Duodenal mucosa (tissue), 2 donors: ENCODE data around the gene CRIP2.

Experiments used
- H3K27ac ChIP-seq: one replicate; pipeline ENCODE4 v1.7.0; 2013; ENCODE audit warnings: low read depth, low read length
- H3K27me3 ChIP-seq, 2 donors: one replicate each; pipeline ENCODE4 v1.7.0; 2013; ENCODE audit warnings: low read length in 2 of 2, control low read depth in 1 of 2; ENCODE audit not compliant: insufficient read depth in 2 of 2, control insufficient read depth in 1 of 2
- H3K36me3 ChIP-seq, 2 donors: one replicate each; pipeline ENCODE4 v1.7.0; 2013; ENCODE audit warnings: low read length in 2 of 2, control low read depth in 1 of 2; ENCODE audit not compliant: insufficient read depth in 2 of 2, control insufficient read depth in 1 of 2
- H3K4me1 ChIP-seq, 2 donors: one replicate each; pipeline ENCODE4 v1.7.0; 2013; ENCODE audit warnings: low read length in 2 of 2, control low read depth in 1 of 2; ENCODE audit not compliant: insufficient read depth in 2 of 2, control insufficient read depth in 1 of 2
- H3K4me3 ChIP-seq, 2 donors: one replicate each; pipeline ENCODE4 v1.7.0; 2013; ENCODE audit warnings: low read length in 2 of 2, low read depth in 1 of 2
- H3K9ac ChIP-seq, 2 donors: one replicate each; pipeline ENCODE4 v1.7.0; 2013; ENCODE audit warnings: low read length in 2 of 2, low read depth in 1 of 2
- H3K9me3 ChIP-seq, 2 donors: one replicate each; pipeline ENCODE4 v1.7.0; 2013; ENCODE audit warnings: low read length in 2 of 2, control low read depth in 1 of 2; ENCODE audit not compliant: control insufficient read depth in 1 of 2

The CRIP2 gene

DNA sequence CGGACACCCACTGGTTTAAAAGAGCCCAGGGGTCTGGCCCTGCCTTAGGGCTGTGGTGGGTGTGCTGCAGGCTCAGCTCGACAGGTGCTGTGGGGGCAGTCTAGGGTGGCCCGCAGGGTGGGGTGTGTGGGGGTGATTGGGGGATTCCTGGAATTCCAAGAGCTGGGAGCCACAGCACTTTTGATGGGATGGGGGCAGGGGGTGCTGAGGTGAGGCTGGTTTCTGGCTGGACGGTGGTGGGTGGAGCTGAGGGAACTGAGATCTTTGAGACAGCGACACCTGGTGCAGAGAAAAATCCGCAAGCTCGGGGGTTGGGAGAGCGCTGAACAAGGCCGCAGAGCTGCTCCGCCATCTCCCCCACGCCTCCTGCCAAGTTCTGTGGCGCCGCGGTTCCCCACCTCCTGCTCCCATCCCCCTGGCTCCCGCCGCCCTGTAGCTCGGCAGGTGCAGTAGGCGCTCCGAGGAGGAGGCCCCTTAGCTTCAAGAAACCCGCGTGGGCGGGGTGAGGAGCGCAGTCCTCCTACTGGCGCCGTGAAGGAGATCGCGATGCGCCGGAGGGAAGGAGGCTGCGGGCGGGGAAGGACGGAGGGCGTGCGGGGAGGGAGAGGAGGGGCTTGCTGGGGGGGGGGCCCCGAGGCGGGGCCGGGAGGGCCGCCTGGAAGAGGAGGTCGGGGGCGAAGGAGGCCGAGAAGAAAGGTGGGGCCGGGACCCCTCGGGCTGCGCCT, 15.1 kb downstream of the CRIP2 start:
- Histone ChIP-seq H3K9ac (peak overlapping the region; percentile 68 to 76), H3K4me3 (peak overlapping the region; percentile 66 to 72), H3K27me3 (peaks cover 0 to 6% of the 10 kb centered on the region in 2 donors), H3K9me3 (no peaks in the 10 kb centered on the region), H3K36me3 (peaks cover 0 to 3% of the 10 kb centered on the region in 2 donors), H3K4me1 (peaks cover 23 to 49% of the 10 kb centered on the region in 2 donors), H3K27ac (peak overlapping the region; percentile 90)

DNA sequence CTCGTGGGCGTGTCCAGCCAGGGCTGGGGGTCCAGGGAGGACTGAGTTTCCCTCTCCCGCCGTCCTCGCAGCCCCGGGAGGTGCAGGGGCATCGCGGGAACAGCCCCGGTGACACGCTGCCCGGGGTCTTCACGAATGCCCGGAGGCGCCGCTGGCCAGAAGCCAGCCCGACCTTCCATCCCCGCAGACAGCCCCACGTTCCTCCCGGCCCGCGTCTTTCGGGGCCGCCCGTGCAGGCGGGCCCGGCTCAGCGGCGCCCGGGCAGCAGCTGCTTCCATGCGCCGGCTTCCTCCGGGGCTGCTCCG, 15.6 kb downstream of the CRIP2 start:
- Histone ChIP-seq H3K9ac (peak overlapping the region; percentile 68 to 76), H3K9me3 (no peaks in the 10 kb centered on the region), H3K36me3 (peaks cover 0 to 3% of the 10 kb centered on the region in 2 donors), H3K27me3 (peaks cover 0 to 6% of the 10 kb centered on the region in 2 donors), H3K4me1 (peaks cover 20 to 44% of the 10 kb centered on the region in 2 donors), H3K4me3 (peak overlapping the region; percentile 66 to 72), H3K27ac (peak overlapping the region; percentile 90)

- H3K9me3 ChIP-seq, result no peaks in the 10 kb centered on the region
- H3K27ac ChIP-seq, result peak within 1 kb of the TSS; percentile 90
- H3K4me3 ChIP-seq, result peak within 1 kb of the TSS; percentile 72 to 75
- H3K9ac ChIP-seq, result peak within 1 kb of the TSS; percentile 68 to 76
- peaks cover 16 to 38% of the 10 kb centered on the region in 2 donors for H3K4me1 ChIP-seq
- H3K36me3 ChIP-seq, result peaks cover 0 to 3% of the 10 kb centered on the region in 2 donors
- H3K27me3 ChIP-seq, result peaks cover 0 to 6% of the 10 kb centered on the region in 2 donors
Measured at GRCh38 chr14:105490572-105491365, 16.1 kb downstream of the CRIP2 start, which contains the start of gene TEDC1. Gene TEDC1 (plus strand): TSS chr14:105491246. CDS start chr14:105491376, 130 bp downstream.

DNA sequence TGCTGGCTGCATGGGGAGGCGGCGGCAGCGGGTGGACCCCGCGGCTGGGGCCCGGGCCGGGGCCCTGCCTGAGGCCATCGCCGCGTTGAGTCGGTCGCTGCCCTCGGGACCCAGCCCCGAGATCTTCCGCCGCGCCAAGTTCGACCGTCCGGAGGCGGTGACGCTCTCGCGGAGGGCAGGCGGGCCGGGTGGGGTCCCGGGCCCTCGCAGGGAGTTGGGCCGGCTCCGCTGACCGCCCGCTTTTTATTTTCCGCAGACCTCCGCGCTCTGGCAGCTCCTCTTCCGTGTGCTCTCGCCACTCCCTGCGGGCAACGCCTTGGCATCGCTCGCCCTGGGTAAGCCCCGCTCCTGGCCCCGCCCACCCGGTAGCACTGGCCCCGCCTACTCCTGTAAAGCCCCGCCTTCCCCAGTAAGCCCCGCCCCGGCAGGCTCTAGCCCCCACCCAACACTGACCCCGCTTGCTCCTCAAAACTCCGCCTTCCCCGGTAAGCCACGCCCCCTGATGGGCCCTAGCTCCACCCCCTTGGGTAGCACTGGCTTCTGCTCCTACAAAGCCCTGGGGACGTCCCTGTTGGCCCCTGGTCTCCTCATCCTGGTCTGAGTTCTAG, 16.8 kb downstream of the CRIP2 start:
- peaks cover 0 to 3% of the 10 kb centered on the region in 2 donors for H3K36me3 ChIP-seq
- peak overlapping the region; percentile 90 for H3K27ac ChIP-seq
- peaks cover 0 to 5% of the 10 kb centered on the region in 2 donors for H3K27me3 ChIP-seq
- peaks cover 12 to 31% of the 10 kb centered on the region in 2 donors for H3K4me1 ChIP-seq
- H3K9me3 ChIP-seq, result no peaks in the 10 kb centered on the region
- peak overlapping the region; percentile 69 to 75 for H3K4me3 ChIP-seq
- H3K9ac ChIP-seq, result peak overlapping the region; percentile 54 to 69

DNA sequence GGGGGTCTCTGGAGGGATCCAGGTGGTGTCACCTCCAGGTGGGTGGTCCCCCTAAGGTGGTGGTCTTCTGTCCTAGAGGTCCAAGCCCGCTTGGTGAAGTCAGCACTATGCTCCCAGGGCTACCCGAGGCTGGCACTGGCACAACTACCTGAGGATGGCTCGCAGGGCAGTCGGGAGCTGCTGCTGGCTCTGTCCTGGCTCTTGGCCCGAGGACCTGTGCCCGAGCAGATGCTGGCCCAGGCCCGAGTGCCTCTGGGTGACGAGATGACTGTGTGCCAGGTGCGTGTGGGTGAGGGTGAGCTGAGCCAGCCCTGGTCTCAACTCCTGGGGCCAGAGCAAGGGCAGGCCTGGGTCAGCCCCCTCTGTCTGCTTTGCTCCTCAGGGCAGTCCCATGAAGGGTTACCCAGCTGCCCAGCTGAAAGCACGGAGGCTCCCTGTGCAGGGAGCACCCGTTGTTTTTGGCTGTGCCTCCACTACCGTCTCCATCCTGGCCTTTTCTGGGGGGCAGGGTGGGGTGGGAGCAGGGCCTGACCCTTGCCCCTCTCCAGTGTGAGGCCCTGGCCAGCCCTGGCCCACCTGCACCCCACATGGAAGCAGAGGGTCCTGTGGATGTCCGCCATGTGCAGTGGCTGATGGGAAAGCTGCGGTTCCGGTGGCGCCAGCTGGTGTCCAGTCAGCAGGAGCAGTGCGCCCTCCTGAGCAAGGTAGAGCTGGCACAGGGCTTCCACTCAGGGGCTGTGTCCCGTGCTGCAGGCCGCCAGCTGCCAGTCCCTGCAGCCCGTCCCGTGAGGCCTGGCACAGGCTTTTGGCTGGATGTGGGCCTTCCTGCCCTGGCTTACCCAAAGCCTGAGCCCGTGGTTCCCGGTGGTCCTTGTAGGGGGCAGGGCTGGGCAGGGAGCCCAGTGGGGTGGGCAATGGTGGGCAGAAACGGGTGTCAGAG, 17.7 kb downstream of the CRIP2 start:
- Histone ChIP-seq H3K27me3 (no peaks in the 10 kb centered on the region), H3K9ac (no peak overlapping the region), H3K4me1 (peaks cover 12 to 27% of the 10 kb centered on the region in 2 donors), H3K4me3 (peak overlapping the region in 1 of 2 donors; percentile 16), H3K27ac (no peak overlapping the region), H3K9me3 (no peaks in the 10 kb centered on the region), H3K36me3 (peaks cover 0 to 3% of the 10 kb centered on the region in 2 donors)

GRCh38 chr14:105492971-105493871, 18.6 kb downstream of the CRIP2 start:
- H3K27me3 ChIP-seq, result no peaks in the 10 kb centered on the region
- no peak overlapping the region for H3K27ac ChIP-seq
- no peaks in the 10 kb centered on the region for H3K9me3 ChIP-seq
- peaks cover 0 to 3% of the 10 kb centered on the region in 2 donors for H3K36me3 ChIP-seq
- H3K4me1 ChIP-seq, result peaks cover 6 to 20% of the 10 kb centered on the region in 2 donors
- H3K4me3 ChIP-seq, result no peak overlapping the region
- H3K9ac ChIP-seq, result no peak overlapping the region

GRCh38 chr14:105493921-105494605, 19.4 kb downstream of the CRIP2 start:
- Histone ChIP-seq H3K4me1 (peaks cover 5 to 12% of the 10 kb centered on the region in 2 donors), H3K36me3 (peaks cover 0 to 3% of the 10 kb centered on the region in 2 donors), H3K27me3 (no peaks in the 10 kb centered on the region), H3K27ac (no peak overlapping the region), H3K9ac (no peak overlapping the region), H3K9me3 (no peaks in the 10 kb centered on the region), H3K4me3 (no peak overlapping the region)

DNA sequence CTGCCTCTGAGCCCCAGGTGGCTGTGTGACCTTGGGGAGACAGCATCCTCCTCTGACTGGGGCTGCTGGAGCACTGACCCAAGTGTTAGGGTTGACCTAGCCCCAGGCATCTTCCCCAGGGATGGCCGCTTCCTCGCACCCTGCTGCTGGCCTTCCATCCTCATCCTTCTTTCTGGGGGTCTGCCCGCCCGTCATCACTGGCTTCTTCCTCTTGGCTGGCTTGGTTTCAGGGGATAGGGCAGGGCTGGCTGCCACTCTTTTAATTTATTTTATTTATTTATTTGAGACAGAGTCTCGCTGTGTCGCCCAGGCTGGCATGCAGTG, 19.9 kb downstream of the CRIP2 start:
- H3K4me1 ChIP-seq, result peaks cover under 1 to 7% of the 10 kb centered on the region in 2 donors
- H3K9ac ChIP-seq, result no peak overlapping the region
- peaks cover 0 to 3% of the 10 kb centered on the region in 2 donors for H3K36me3 ChIP-seq
- no peaks in the 10 kb centered on the region for H3K9me3 ChIP-seq
- H3K27me3 ChIP-seq, result no peaks in the 10 kb centered on the region
- H3K27ac ChIP-seq, result no peak overlapping the region
- H3K4me3 ChIP-seq, result no peak overlapping the region
